ENCODE data around the gene SLC30A3.

- no peak for TF ChIP-seq CTCF (IDR thresholded peaks at IDR 0.05)
- TF ChIP-seq POLR2A (IDR thresholded peaks at IDR 0.05), result no peak
Observed at GRCh38 chr2:27270670-27271069, 7.8 kb upstream of the SLC30A3 start.

Measured in right lobe of liver (tissue), 4 donors.